ENCODE data around the gene ACTR2.

- TF ChIP-seq CTCF (IDR thresholded peaks at IDR 0.05) (no peak), POLR2A (IDR thresholded peaks at IDR 0.05) (no peak), POLR2AphosphoS5 (IDR thresholded peaks at IDR 0.05; ENCODE audit: insufficient read depth in 1 of 2, low read depth in 1 of 2) (no peak)
Observed at GRCh38 chr2:65281627-65282351, 54.2 kb downstream of the ACTR2 start.
